Right forelimb (tissue), 1 donor: ENCODE results near the gene SUZ12.
"Not testable (repeated sequence)": the region's sequence is repeated elsewhere in the genome, so short reads cannot be mapped to it uniquely, and the experiment has no call there.

ENCODE experiments used
- DNase-seq: peaks from one replicate; pipeline ENCODE4 v3.0.0-alpha.2; 2018

SUZ12 gene

DNA sequence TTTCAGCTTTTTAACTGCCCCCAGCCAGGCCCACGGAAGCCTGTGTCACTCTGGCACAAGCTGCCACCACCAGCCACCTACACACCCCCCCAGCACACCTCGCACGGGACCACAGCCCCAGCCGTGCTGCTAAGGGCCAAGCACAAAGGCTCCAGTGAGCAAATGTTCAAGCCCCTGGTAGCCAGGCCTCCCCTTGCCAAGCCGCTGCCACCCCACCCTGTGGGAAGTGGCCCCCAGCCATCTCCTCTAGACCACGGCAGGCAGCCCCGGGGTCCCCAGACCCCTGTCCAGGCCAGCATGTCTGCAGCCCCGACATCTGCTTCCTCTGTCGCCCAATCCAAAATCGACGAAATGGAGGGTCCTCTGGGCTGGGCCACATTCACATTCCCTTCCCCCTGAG lies 105.5 kb downstream of the SUZ12 start:
- not testable (repeated sequence) for DNase-seq

GRCh38 chr17:32045611-32046010 lies 108.8 kb downstream of the SUZ12 start:
- DNase-seq = not testable (repeated sequence)

- not testable (repeated sequence) for DNase-seq
These were observed 110.9 kb downstream of the SUZ12 start for GRCh38 chr17:32047663-32048062.
